ENCODE measurements around the gene PTPRR. TPM values are rescaled to one million over a fixed set of nuclear protein-coding genes. Genes with fewer than 3 reads are reported as not detected.

Gene PTPRR
- total RNA-seq, 2 experiments from 2014 or later: not detected

- H3K27me3 Mint-ChIP-seq: peaks cover 8% of the 10 kb centered on the region
- no peak for DNase-seq
- H3K4me1 Mint-ChIP-seq (ENCODE audit: low read depth): no peaks in the 10 kb centered on the region
- no peaks in the 10 kb centered on the region for H3K36me3 ChIP-seq (ENCODE audit: insufficient read depth, low read length)
- ChIA-PET CTCF (no interaction called here), POLR2A (no interaction called here)
- no peak overlapping the region for H3K27ac ChIP-seq (ENCODE audit: low read depth in 1 of 2, low read length in 2 of 2)
- intact Hi-C loops (cut with DNase I, micrococcal nuclease): no loop called here
- no peak for TF ChIP-seq CTCF (IDR thresholded peaks at IDR 0.05)
- no peak for ATAC-seq (ENCODE audit: poor library complexity)
- H3K9me3 Mint-ChIP-seq: peaks cover 6% of the 10 kb centered on the region
- H3K4me1 ChIP-seq (ENCODE audit: insufficient read depth, low read length): no peaks in the 10 kb centered on the region
- H3K9me3 ChIP-seq (ENCODE audit: control insufficient read depth in 1 of 2, insufficient read depth in 1 of 2, low read length in 2 of 2): no peaks in the 10 kb centered on the region
- H3K27me3 ChIP-seq (ENCODE audit: control insufficient read depth in 1 of 2, insufficient read depth in 2 of 2, low read length in 2 of 2): no peaks in the 10 kb centered on the region
- no peak overlapping the region for H3K4me3 ChIP-seq (ENCODE audit: low read length)
- no peak overlapping the region for H3K4me3 Mint-ChIP-seq
- no peak overlapping the region for H3K27ac Mint-ChIP-seq
- H3K36me3 Mint-ChIP-seq (ENCODE audit: low read depth): no peaks in the 10 kb centered on the region
Observed at GRCh38 chr12:70806827-70807226, 113.7 kb downstream of the PTPRR start.

- ATAC-seq (ENCODE audit: poor library complexity) (no peak), DNase-seq (no peak)
- CTCF ChIA-PET: no interaction called here
Observed at GRCh38 chr12:70806043-70806442, 114.5 kb downstream of the PTPRR start.

GRCh38 chr12:70798016-70798783 lies 122.3 kb downstream of the PTPRR start:
- ChIA-PET CTCF (no interaction called here), POLR2A (no interaction called here)
- intact Hi-C loops (cut with DNase I, micrococcal nuclease): no loop called here
- TF ChIP-seq CTCF (IDR thresholded peaks at IDR 0.05): no peak
- no peaks in the 10 kb centered on the region for H3K4me1 ChIP-seq (ENCODE audit: insufficient read depth, low read length)
- DNase-seq (no peak), ATAC-seq (ENCODE audit: poor library complexity) (no peak)
- Mint-ChIP-seq H3K4me1 (ENCODE audit: low read depth) (no peaks in the 10 kb centered on the region), H3K4me3 (no peak overlapping the region), H3K27me3 (peaks cover 7% of the 10 kb centered on the region), H3K36me3 (ENCODE audit: low read depth) (no peaks in the 10 kb centered on the region), H3K27ac (no peak overlapping the region), H3K9me3 (peaks cover 2% of the 10 kb centered on the region)
- H3K27me3 ChIP-seq (ENCODE audit: control insufficient read depth in 1 of 2, insufficient read depth in 2 of 2, low read length in 2 of 2): no peaks in the 10 kb centered on the region
- H3K36me3 ChIP-seq (ENCODE audit: insufficient read depth, low read length): no peaks in the 10 kb centered on the region
- H3K9me3 ChIP-seq (ENCODE audit: control insufficient read depth in 1 of 2, insufficient read depth in 1 of 2, low read length in 2 of 2): peaks cover 0 to 3% of the 10 kb centered on the region in 2 experiments
- H3K27ac ChIP-seq (ENCODE audit: low read depth in 1 of 2, low read length in 2 of 2): no peak overlapping the region
- H3K4me3 ChIP-seq (ENCODE audit: low read length): no peak overlapping the region

More at GRCh38 chr12:70806043-70806442, 114.5 kb downstream of the PTPRR start:
- POLR2A ChIA-PET: no interaction called here
- intact Hi-C loops (cut with DNase I, micrococcal nuclease): no loop called here
- no peak overlapping the region for H3K27ac Mint-ChIP-seq
- no peak overlapping the region for H3K4me3 Mint-ChIP-seq
- H3K4me1 ChIP-seq (ENCODE audit: insufficient read depth, low read length): no peaks in the 10 kb centered on the region
- H3K9me3 Mint-ChIP-seq: peaks cover 6% of the 10 kb centered on the region
- H3K27me3 ChIP-seq (ENCODE audit: control insufficient read depth in 1 of 2, insufficient read depth in 2 of 2, low read length in 2 of 2): no peaks in the 10 kb centered on the region
- no peak overlapping the region for H3K27ac ChIP-seq (ENCODE audit: low read depth in 1 of 2, low read length in 2 of 2)
- TF ChIP-seq CTCF (IDR thresholded peaks at IDR 0.05): no peak
- no peak overlapping the region for H3K4me3 ChIP-seq (ENCODE audit: low read length)
- H3K36me3 ChIP-seq (ENCODE audit: insufficient read depth, low read length): no peaks in the 10 kb centered on the region
- H3K36me3 Mint-ChIP-seq (ENCODE audit: low read depth): no peaks in the 10 kb centered on the region
- no peaks in the 10 kb centered on the region for H3K9me3 ChIP-seq (ENCODE audit: control insufficient read depth in 1 of 2, insufficient read depth in 1 of 2, low read length in 2 of 2)
- H3K27me3 Mint-ChIP-seq: peaks cover 4% of the 10 kb centered on the region
- no peaks in the 10 kb centered on the region for H3K4me1 Mint-ChIP-seq (ENCODE audit: low read depth)
